ENCODE results near the gene IRF1.

DNA sequence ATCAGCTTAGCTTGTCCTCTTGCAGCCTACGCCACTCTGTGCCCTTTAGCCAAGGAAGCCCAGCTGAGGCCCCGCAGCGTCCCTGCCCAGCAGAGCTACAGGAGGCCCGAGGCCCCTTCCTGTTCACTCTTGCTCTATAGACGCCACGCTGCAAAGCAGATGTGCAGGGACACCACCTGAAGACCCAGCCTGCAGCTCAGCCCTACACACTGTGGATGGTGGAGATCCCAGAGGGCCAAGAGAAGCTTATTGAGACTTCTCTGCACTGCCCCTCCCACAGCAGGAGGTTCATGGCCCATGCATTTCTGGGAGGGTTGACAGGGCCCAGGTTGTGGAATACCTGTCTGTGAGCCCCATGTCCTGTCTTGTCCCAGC lies 33.6 kb downstream of the IRF1 start:
- no peak for TF ChIP-seq POLR2A (IDR thresholded peaks at IDR 0.05)
- no peak for TF ChIP-seq CTCF (IDR thresholded peaks at IDR 0.05)
- TF ChIP-seq POLR2AphosphoS5 (IDR thresholded peaks at IDR 0.05), result no peak
- TF ChIP-seq EP300 (IDR thresholded peaks at IDR 0.05), result no peak
